Osteocyte (in vitro differentiated cells): ENCODE data around the gene IQSEC1. TPM values are rescaled to one million over a fixed set of nuclear protein-coding genes. Genes with fewer than 3 reads are reported as not detected.

Experiments used
- DNase-seq: peaks from one replicate; pipeline ENCODE4 v3.0.0; 2021; ENCODE audit warnings: mixed read lengths; ENCODE audit not compliant: unreplicated experiment; ENCODE audit errors: extremely low spot score
- H3K27ac Mint-ChIP-seq: one replicate; pipeline ENCODE4 v1.8.0; 2021; ENCODE audit warnings: mild to moderate bottlenecking, mixed read lengths; ENCODE audit not compliant: unreplicated experiment
- H3K27me3 Mint-ChIP-seq: one replicate; pipeline ENCODE4 v1.8.0; 2021; ENCODE audit warnings: mixed read lengths; ENCODE audit not compliant: unreplicated experiment
- H3K36me3 Mint-ChIP-seq: one replicate; pipeline ENCODE4 v1.8.0; 2021; ENCODE audit warnings: mixed read lengths; ENCODE audit not compliant: unreplicated experiment
- H3K4me1 Mint-ChIP-seq: one replicate; pipeline ENCODE4 v1.8.0; 2021; ENCODE audit warnings: mixed read lengths; ENCODE audit not compliant: unreplicated experiment
- H3K4me3 Mint-ChIP-seq: one replicate; pipeline ENCODE4 v1.8.0; 2021; ENCODE audit warnings: mild to moderate bottlenecking, moderate library complexity, mixed read lengths; ENCODE audit not compliant: unreplicated experiment
- H3K9me3 Mint-ChIP-seq: one replicate; pipeline ENCODE4 v1.8.0; 2021; ENCODE audit warnings: mixed read lengths; ENCODE audit not compliant: unreplicated experiment
- total RNA-seq: library from RNA; stranded (reverse); gene quantifications from 2 replicates; pipeline ENCODE4 v1.2.1, GENCODE V29; 2021
- TF ChIP-seq, protein P1 (sequence below): fragments of 200-600 bp; sonication (generic); IDR thresholded peaks from 2 replicates; pipeline ENCODE4 v1.5.0; 2021; ENCODE audit warnings: antibody characterized with exemption, mild to moderate bottlenecking, moderate library complexity

IQSEC1 gene
- total RNA-seq, 1 donor from 2014 or later: 37.9 TPM

DNA sequence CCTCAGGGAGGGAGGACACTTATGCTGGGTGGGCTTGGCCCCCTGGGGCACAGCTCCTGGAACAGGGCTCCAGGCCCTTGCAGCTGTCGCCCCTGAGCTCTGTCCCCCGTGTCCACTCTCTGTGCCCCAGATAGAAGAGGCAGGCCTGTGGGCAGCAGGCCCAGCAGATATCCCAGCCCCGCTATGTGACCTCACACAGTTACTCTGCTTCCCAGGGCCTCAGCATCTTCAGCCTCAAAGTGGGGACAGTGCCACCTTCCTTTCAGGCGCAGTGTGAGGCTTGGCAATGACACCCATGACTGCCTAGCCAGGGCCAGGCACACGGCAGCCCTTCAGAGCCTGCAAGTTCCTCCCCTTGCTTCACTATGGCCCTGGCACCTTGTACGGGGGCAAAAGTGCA is 98.4 kb downstream of the IQSEC1 start:
- Mint-ChIP-seq H3K27ac (no peak overlapping the region), H3K36me3 (no peaks in the 10 kb centered on the region), H3K4me3 (no peak overlapping the region), H3K4me1 (no peaks in the 10 kb centered on the region), H3K9me3 (no peaks in the 10 kb centered on the region), H3K27me3 (peaks cover 12% of the 10 kb centered on the region)
- TF ChIP-seq, protein P1, sequence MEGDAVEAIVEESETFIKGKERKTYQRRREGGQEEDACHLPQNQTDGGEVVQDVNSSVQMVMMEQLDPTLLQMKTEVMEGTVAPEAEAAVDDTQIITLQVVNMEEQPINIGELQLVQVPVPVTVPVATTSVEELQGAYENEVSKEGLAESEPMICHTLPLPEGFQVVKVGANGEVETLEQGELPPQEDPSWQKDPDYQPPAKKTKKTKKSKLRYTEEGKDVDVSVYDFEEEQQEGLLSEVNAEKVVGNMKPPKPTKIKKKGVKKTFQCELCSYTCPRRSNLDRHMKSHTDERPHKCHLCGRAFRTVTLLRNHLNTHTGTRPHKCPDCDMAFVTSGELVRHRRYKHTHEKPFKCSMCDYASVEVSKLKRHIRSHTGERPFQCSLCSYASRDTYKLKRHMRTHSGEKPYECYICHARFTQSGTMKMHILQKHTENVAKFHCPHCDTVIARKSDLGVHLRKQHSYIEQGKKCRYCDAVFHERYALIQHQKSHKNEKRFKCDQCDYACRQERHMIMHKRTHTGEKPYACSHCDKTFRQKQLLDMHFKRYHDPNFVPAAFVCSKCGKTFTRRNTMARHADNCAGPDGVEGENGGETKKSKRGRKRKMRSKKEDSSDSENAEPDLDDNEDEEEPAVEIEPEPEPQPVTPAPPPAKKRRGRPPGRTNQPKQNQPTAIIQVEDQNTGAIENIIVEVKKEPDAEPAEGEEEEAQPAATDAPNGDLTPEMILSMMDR: no peak
- no peak for DNase-seq

DNA sequence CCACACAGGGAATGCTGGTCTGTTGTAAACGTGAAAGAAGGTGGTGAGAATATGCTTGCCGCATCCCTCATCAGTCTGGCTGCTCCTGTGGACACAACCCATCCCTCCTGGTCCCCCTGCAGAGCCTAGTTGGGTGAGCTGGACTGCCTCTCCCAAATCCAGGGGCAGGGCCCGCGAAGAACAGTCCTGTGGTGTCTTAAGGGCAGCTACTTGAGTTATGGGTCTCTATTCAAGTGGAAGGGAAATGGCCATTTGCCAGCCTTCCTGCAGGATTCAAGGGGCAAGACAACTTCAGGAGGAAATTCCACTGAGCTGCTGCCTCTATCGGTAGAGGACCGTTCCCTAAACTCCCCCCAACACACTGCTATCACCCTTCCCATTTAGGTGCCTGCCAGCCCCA is 98.9 kb downstream of the IQSEC1 start:
- no peak for DNase-seq
- Mint-ChIP-seq H3K27me3 (peaks cover 12% of the 10 kb centered on the region), H3K36me3 (no peaks in the 10 kb centered on the region), H3K27ac (no peak overlapping the region), H3K4me3 (no peak overlapping the region), H3K9me3 (no peaks in the 10 kb centered on the region), H3K4me1 (peaks cover 2% of the 10 kb centered on the region)
- TF ChIP-seq, protein P1: no peak

DNA sequence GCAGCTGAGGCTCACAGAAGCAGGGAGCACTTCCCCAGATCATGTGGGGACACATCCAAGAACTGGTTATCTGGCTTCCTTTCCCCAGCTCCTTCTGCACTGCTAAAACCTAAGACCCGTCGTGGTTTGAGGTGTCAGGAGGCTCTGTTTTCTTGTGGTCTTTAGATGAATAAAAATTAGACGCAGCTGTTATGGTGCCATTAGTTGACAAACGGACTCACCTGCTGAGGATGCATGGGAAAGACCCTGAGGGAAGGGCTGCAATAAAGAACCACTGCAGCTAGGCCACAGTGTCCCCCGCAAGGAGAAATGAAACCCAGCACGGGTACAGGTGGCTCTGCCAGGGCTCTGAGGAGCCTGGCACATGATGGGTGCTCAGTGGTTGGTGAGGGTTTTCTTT is 99.4 kb downstream of the IQSEC1 start:
- Mint-ChIP-seq H3K9me3 (no peaks in the 10 kb centered on the region), H3K27ac (no peak overlapping the region), H3K4me3 (no peak overlapping the region), H3K27me3 (peaks cover 12% of the 10 kb centered on the region), H3K36me3 (no peaks in the 10 kb centered on the region), H3K4me1 (peaks cover 5% of the 10 kb centered on the region)
- no peak for DNase-seq
- TF ChIP-seq, protein P1: no peak

DNA sequence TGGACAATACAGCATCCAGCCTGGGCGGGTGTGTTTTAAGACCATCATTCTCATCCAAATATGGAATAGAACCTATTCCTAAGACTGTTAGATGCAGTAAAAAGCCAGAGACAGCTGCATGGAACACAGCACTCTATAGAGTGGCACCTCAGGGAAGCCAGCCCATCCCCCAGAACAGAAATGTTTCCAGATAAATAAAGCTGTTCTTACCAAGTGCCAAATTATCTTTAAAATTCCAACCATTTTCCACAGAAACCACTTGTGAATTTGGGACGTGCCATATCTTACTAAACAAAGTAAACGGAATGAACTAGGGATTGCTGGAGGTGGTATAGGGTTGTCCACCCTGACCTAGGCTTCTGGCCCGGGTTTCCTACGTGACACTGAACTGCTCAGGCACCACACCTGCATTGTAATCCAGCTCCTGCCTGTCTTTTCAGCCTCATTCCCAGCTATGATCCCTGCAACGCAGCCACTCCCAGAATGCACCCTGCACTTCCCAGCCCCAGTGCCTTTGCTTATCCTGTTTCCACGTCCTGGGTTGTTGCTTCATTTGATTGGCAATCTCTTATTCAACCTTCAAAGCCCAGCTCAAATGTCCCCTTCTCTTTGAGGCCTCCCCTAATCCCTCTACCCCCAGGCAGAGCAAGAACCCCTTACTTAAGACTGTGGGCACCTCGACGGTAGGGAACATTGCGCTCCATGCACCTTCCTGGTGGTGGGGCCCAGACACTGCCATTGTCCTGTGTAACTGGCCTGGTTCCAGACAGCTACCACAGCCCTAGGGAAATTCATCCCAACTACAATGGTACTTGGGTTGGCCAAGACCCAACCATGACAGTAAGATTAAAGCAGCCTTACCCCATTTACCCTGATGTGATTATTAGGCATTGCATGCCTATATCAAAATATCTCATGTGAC is 100.2 kb downstream of the IQSEC1 start:
- Mint-ChIP-seq H3K9me3 (no peaks in the 10 kb centered on the region), H3K4me1 (peaks cover 11% of the 10 kb centered on the region), H3K4me3 (no peak overlapping the region), H3K36me3 (no peaks in the 10 kb centered on the region), H3K27me3 (peaks cover 12% of the 10 kb centered on the region), H3K27ac (no peak overlapping the region)
- TF ChIP-seq, protein P1: no peak
- DNase-seq: no peak

DNA sequence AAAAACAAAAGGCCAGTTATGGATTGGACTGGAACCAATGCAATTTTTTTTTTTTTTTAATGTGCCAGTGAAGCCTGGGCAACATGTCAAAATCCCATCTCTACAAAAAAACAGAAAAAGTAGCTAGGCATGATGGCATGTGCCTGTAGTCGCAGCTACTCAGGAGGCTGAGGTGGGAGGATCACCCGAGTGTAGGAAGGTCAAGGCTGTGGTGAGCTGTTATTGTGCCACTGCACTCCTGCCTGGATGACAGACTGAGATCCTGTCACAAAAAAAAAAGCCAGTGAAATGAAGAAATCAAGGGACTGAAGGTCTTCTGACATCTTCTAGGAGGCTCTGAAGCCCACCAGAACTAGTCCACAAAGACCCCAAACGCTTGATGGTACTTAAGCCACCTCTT is 101.2 kb downstream of the IQSEC1 start:
- no peak overlapping the region for H3K4me3 Mint-ChIP-seq
- no peaks in the 10 kb centered on the region for H3K36me3 Mint-ChIP-seq
- peaks cover 13% of the 10 kb centered on the region for H3K4me1 Mint-ChIP-seq
- no peak overlapping the region for H3K27ac Mint-ChIP-seq
- peaks cover 7% of the 10 kb centered on the region for H3K27me3 Mint-ChIP-seq
- TF ChIP-seq, protein P1: no peak
- DNase-seq: no peak
- no peaks in the 10 kb centered on the region for H3K9me3 Mint-ChIP-seq
